T-helper 1 cell treated with Interleukin-12 subunit alpha and Interleukin-12 subunit beta and Interleukin-4 antibody, amounts not matched to agents 30 ng/mL and 1 ng/mL, for 36 hours (primary cell): ENCODE measurements around the gene RCVRN. TPM values are rescaled to one million over a fixed set of nuclear protein-coding genes. Genes with fewer than 3 reads are reported as not detected.
"Not testable (repeated sequence)": the region's sequence is repeated elsewhere in the genome, so short reads cannot be mapped to it uniquely, and the experiment has no call there.

Experiments
- intact Hi-C: fragments of 100-400 bp; cut with micrococcal nuclease; formaldehyde crosslinking; loops from one replicate; pipeline ENCODE4 v1.15.1; 2024
- total RNA-seq: library from RNA; stranded (reverse); gene quantifications from 2 replicates; pipeline ENCODE4 v1.2.3, GENCODE V29; 2022

The RCVRN gene
- total RNA-seq, 1 donor from 2014 or later, result not detected

- intact Hi-C loops, result no loop called here
Observed at GRCh38 chr17:9922012-9922848, 17.2 kb upstream of the RCVRN start.

GRCh38 chr17:9921216-9921615 is 16.1 kb upstream of the RCVRN start:
- intact Hi-C loops, result not testable (repeated sequence)

- intact Hi-C loops, result no loop called here
Observed at GRCh38 chr17:9918804-9919352, 13.8 kb upstream of the RCVRN start.

GRCh38 chr17:9918352-9918751 is 13.3 kb upstream of the RCVRN start:
- intact Hi-C loops, result no loop called here

- intact Hi-C loops, result no loop called here
Observed at GRCh38 chr17:9917801-9918200, 12.7 kb upstream of the RCVRN start.

GRCh38 chr17:9917131-9917530 is 12.1 kb upstream of the RCVRN start:
- intact Hi-C loops, result no loop called here

- intact Hi-C loops, result no loop called here
Observed at GRCh38 chr17:9916108-9916507, 11.0 kb upstream of the RCVRN start.

GRCh38 chr17:9913476-9913875 is 8.4 kb upstream of the RCVRN start:
- intact Hi-C loops, result no loop called here

GRCh38 chr17:9912121-9913099 is 7.3 kb upstream of the RCVRN start:
- intact Hi-C loops, result no loop called here

- intact Hi-C loops, result no loop called here
Observed at GRCh38 chr17:9911089-9911488, 6.0 kb upstream of the RCVRN start.

GRCh38 chr17:9908649-9909042 is 3.6 kb upstream of the RCVRN start:
- intact Hi-C loops, result no loop called here

GRCh38 chr17:9907883-9908648 is 3.0 kb upstream of the RCVRN start:
- intact Hi-C loops, result no loop called here

- intact Hi-C loops, result no loop called here
Observed at GRCh38 chr17:9907131-9907530, 2.1 kb upstream of the RCVRN start.

- intact Hi-C loops, result no loop called here
Observed at GRCh38 chr17:9906616-9907015, 1.5 kb upstream of the RCVRN start.

GRCh38 chr17:9905902-9906301 is 831 bp upstream of the RCVRN start:
- intact Hi-C loops, result no loop called here

- intact Hi-C loops, result no loop called here
Observed at GRCh38 chr17:9904277-9905077, 594 bp downstream of the RCVRN start.

- intact Hi-C loops, result no loop called here
Observed at GRCh38 chr17:9902120-9902519, 3.0 kb downstream of the RCVRN start.

GRCh38 chr17:9900784-9901183 is 4.3 kb downstream of the RCVRN start:
- intact Hi-C loops, result no loop called here

GRCh38 chr17:9900044-9900594 is 5.0 kb downstream of the RCVRN start:
- intact Hi-C loops, result no loop called here
